GM23248 (cell line): ENCODE data around the gene ANO4.

Experiments used
- EZH2 ChIP-seq: fragments of 200-600 bp; sonication (generic); IDR thresholded peaks from 2 replicates; pipeline ENCODE4 v1.6.1; 2018; ENCODE audit warnings: antibody characterized with exemption, mild to moderate bottlenecking; ENCODE audit not compliant: insufficient read depth, poor library complexity, severe bottlenecking
- EZH2phosphoT487 ChIP-seq: fragments of 200-600 bp; sonication (generic); IDR thresholded peaks from 2 replicates; pipeline ENCODE4 v1.6.1; 2018; ENCODE audit warnings: antibody characterized with exemption, moderate library complexity, mild to moderate bottlenecking, low read depth; ENCODE audit not compliant: insufficient read depth

GRCh38 chr12:100871195-100871734 is 76.7 kb downstream of the ANO4 start:
- no peak for TF ChIP-seq EZH2
- TF ChIP-seq EZH2phosphoT487 = no peak
